SU-DHL-6 (cell line): ENCODE data around the gene MSX2.

Experiments
- CTCF ChIP-seq: fragments of 200-600 bp; sonication (generic); IDR thresholded peaks from one replicate; pipeline ENCODE4 v1.5.1; 2017; ENCODE audit warnings: antibody characterized with exemption, mild to moderate bottlenecking, low read length, moderate library complexity; ENCODE audit not compliant: insufficient read depth, poor library complexity, severe bottlenecking
- EZH2phosphoT487 ChIP-seq: fragments of 200-600 bp; sonication (generic), shearing (Covaris generic); conservative IDR thresholded peaks from 2 replicates; pipeline ENCODE4 v1.6.1; 2018; ENCODE audit warnings: mild to moderate bottlenecking, antibody characterized with exemption, low read length, moderate library complexity, mixed read lengths

GRCh38 chr5:174707671-174708070 lies 16.7 kb upstream of the MSX2 start:
- TF ChIP-seq CTCF, result no peak
- no peak for TF ChIP-seq EZH2phosphoT487
